Measurements from ENCODE around the gene KREMEN2.

KREMEN2 gene

GRCh38 chr16:3004781-3005284, 40.8 kb downstream of the KREMEN2 start:
- DNase-seq (ENCODE audit: low spot score): no peak

DNA sequence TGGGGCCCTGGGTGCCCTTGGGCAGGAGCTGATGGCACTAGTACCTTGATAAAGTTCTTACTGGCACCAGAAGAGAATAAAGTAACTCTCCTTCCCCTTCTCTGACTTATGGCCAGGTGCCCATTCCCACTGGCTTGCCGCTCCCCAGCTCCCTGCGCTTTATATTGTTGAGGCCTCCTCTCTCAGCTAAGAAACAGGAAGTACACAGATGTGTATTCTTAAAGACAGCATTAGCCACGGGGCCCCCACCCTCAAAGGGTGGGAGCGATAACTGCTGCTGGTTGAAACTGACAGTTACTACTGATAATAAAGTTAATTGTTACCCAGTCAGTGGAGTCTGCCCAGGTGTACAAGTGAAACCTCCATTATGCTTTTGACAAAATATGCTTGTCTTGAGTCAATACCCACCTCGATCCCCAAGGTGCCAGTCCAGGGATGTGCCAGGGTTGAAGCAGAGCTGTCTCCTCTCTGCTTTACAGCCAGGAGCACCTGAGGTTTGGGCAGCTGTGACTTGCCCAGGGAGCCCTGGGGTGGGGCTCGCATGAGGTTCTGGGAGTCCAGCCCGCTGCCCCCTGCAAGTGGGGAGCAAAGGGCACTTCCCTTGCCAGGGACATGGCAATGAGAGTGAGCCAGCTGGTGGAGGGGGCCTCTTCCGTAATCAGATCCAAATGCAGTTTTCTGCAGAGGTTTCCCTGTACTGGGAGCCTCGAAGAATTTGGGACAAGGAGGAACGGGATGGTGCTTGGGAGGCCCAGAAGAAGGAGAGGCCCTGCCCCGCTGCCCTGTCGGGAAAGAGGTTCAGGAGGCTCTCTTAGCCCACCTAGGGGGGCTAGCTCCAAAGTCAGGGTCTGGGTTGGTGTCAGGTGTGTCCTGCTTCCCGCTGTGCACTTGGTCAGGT, 43.2 kb downstream of the KREMEN2 start:
- DNase-seq (ENCODE audit: low spot score): no peak

GRCh38 chr16:3007957-3008689, 44.0 kb downstream of the KREMEN2 start:
- DNase-seq (ENCODE audit: low spot score): no peak

DNA sequence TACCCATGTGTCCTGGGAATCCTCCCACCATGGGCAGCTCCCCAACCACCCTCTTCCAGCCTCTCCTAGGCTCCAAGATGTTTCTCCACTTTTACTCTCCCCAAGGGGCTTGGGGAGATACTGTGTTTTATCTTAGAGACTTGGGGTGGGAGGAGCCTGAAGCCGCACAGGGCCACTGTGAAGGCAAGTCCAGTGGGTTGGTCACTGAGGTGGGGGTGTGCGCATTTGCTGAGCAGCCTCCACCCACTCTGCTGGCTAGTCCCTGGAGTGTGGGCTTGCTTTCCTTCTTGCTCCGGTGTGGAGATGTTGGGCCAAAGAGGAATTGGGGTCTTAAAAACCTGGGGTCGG, 44.6 kb downstream of the KREMEN2 start:
- DNase-seq (ENCODE audit: low spot score): no peak

DNA sequence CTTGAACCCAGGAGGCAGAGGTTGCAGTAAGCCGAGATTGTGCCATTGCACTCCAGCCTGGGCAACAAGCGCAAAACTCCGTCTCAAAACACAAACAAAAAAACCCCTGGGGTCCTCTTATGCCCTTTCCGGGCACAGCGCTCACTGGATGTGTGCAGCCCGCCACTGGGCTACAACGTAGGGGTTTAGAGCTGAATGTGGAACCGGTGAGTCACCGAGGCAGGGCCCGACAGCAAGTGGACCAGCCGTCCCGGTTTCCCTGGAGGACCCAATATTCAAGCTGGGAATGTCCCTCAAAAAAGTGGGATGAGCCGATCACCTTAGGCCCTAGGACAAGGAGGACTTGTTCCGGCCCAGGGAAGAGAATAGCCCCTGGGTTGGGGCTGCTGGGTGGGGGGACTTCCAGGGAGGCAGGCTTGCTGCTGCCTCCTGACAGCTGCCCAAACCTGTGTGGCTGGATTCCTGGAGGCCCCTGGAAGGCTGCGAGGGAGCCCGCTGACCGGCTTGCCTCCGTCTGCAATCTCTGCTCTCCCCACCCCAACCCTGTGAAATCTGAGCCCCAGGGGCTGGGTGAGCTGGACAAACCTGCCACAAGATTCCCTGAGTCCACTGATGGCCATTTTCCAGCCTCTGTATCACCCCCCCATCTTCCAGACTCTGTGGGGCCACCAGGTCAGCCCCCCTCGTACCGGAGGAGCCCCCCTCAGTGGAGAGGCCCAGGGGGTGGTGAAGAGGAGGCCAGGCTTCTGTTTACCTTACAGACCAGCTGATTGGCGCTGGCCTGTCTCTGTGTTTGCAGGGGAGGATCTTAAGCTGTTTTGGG, 45.7 kb downstream of the KREMEN2 start:
- DNase-seq (ENCODE audit: low spot score): no peak

- DNase-seq (ENCODE audit: low spot score): no peak
These were observed 46.4 kb downstream of the KREMEN2 start for GRCh38 chr16:3010510-3010909.

DNA sequence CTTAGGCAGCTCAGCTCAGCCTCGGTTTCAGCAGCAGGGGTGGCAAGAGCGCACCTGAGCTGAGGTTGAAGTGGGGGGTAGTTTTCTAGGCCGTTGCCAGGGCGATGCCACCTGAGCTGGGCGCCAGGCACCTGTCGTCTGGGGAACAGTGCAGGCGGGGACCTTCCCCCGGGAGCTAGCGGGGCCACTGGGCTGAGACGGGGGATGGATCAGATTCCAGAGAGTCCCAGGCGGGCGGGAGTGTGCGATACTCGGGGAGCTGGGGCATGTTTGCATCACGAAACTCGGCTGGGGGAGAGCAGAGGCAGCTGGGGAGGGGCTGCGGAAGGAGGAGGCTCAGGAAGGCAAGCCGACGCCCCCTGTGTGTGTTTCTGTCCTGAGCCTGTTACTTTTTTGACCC, 48.2 kb downstream of the KREMEN2 start:
- DNase-seq (ENCODE audit: low spot score): no peak

DNA sequence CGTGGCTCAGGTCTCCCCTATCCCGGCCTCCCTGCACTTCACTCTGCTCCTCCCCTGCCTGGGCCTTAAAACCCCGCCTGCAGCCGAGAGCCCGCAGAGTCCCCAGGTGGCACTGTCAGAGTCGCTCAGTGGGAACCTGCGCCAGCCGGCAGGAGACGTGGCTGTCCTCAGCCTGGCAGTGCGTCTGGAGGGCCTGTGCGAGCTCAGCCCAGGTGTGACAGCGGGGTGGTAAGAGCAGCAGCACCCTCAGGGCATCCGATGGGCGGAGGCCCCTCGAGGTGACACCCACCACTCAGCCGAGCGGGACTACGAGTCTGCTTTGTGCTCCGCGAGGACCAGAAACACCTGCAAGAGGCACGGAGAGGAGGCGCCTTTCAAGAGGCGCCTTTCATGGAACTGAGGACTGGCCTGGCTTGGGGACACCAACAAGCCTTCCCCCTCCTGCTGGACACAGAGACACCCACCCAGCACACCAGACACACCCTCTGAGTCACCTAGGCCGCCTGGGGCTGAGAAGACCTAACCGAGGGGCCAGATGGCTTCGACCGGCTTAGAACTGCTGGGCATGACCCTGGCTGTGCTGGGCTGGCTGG, 48.8 kb downstream of the KREMEN2 start, which contains the start of gene CLDN9:
Gene CLDN9 (plus strand): TSS at position 96 of the 593 bp plus-strand sequence. CDS start 440 bp downstream, at position 536.
- DNase-seq (ENCODE audit: low spot score): no peak

DNA sequence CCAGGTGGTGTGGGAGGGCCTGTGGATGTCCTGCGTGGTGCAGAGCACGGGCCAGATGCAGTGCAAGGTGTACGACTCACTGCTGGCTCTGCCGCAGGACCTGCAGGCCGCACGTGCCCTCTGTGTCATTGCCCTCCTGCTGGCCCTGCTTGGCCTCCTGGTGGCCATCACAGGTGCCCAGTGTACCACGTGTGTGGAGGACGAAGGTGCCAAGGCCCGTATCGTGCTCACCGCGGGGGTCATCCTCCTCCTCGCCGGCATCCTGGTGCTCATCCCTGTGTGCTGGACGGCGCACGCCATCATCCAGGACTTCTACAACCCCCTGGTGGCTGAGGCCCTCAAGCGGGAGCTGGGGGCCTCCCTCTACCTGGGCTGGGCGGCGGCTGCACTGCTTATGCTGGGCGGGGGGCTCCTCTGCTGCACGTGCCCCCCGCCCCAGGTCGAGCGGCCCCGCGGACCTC, 49.4 kb downstream of the KREMEN2 start:
- DNase-seq (ENCODE audit: low spot score): no peak

DNA sequence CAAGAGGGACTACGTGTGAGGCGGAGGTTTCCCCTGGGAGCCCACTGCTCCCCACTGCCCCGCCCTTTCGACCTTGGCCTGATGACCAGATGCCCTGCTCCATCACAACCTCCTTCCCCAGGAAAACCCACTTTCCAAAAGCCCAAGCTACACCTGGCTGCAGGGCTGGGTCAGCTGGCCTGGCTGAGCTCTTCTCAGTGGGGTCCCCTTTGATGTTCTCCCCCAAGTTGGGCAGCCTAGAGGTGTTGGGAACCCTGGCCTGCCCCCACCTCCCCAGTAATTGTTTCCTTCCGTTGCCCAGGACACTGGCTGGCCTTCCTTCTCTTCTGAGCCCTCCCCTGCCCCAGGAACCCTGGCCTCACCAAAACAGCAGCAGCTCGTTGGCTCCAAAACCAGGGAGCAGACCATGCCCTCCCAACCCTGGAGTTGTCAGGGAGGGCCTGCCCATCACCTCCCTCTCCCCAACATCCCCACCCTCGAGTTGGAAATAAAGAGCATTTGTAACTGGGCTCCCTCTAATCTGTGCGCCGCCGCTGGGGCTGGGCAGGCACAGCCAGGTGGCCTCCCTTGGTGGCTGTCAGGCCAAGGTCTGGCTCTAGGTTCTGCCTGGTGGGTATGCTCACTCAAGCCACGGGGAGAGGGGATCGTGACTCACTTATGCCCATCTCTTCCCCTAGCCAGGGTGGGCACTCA, 50.1 kb downstream of the KREMEN2 start:
- no peak for DNase-seq (ENCODE audit: low spot score)

- DNase-seq (ENCODE audit: low spot score): no peak
These were observed 50.9 kb downstream of the KREMEN2 start for GRCh38 chr16:3014971-3015370.

- DNase-seq (ENCODE audit: low spot score): no peak
These were observed 51.9 kb downstream of the KREMEN2 start for GRCh38 chr16:3015865-3016521.

- DNase-seq (ENCODE audit: low spot score): no peak
These were observed 53.3 kb downstream of the KREMEN2 start for GRCh38 chr16:3017344-3017743.

Data from putamen (tissue), 1 donor.